ENCODE results near the gene ACKR2. TPM values are rescaled to one million over a fixed set of nuclear protein-coding genes. Genes with fewer than 3 reads are reported as not detected.

ACKR2 gene
- total and polyA plus RNA-seq, 2 donors (not counting 3 experiments of a cell fraction or from before 2014, with no cell fraction given), result 0.01 TPM; not detected in 1

DNA sequence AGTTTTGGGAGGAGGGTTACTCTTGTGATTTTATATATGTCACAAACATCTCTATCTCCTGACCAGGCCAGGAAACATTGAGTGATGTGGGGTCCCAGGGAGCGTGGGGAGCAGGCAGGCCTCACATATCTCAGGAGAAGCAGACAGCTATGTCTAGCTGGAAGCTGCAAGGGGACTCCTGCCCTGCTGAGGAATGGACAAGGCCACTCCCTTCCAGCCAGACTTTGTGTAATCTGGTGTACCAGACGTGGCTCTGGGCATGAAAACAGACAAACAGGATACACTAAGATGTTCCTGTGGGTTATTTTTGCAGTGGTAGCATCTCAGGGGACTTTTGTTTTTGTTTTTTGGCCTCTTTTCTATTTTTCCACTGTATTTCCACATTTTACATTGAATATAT lies 43.2 kb downstream of the ACKR2 start:
- no peak overlapping the region for H2AFZ ChIP-seq (ENCODE audit: low read depth, low read length)
- FAIRE-seq, result no peak

More for the DNA sequence above, 43.2 kb downstream of the ACKR2 start:
- ChIA-PET CTCF (interaction anchor here (1.8 to 5.4 kb wide), 2 partner anchors 13 to 17 kb away, joined by 4 to 27 read pairs; no protein-coding TSS in a partner anchor), POLR2A (no interaction called here)
- dilution Hi-C loops (cut with MboI; ENCODE audit: extremely low pct_ligation_motif_present, low sequenced_read_pairs), result no loop called here
- no peaks in the 10 kb centered on the region for H3K9me1 ChIP-seq (replicated peaks; ENCODE audit: control insufficient read depth, extremely low read depth, insufficient read depth, low read length)
- intact Hi-C loops (cut with micrococcal nuclease), result no loop called here
- H3K4me3 ChIP-seq (replicated peaks in 1 of 3; ENCODE audit: insufficient read depth in 1 of 3, low read depth in 1 of 3, low read length in 3 of 3), result no peak overlapping the region
- no peak overlapping the region for H3K27ac ChIP-seq (ENCODE audit: insufficient read depth, low read depth, low read length)
- H3K79me2 ChIP-seq (ENCODE audit: control insufficient read depth, insufficient read depth, low read length), result no peaks in the 10 kb centered on the region
- H4K20me1 ChIP-seq (replicated peaks; ENCODE audit: control insufficient read depth, extremely low read depth, insufficient read depth, low read length), result no peaks in the 10 kb centered on the region
- TF ChIP-seq, protein P1, sequence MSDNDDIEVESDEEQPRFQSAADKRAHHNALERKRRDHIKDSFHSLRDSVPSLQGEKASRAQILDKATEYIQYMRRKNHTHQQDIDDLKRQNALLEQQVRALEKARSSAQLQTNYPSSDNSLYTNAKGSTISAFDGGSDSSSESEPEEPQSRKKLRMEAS (IDR thresholded peaks at IDR 0.05; ENCODE audit: insufficient read depth, insufficient read length), result no peak
- no peak for TF ChIP-seq EZH2 (IDR thresholded peaks at IDR 0.05; ENCODE audit: borderline replicate concordance, low read depth, low read length, severe bottlenecking)
- no peak for TF ChIP-seq MYC (IDR thresholded peaks at IDR 0.05; ENCODE audit: low read depth, low read length)
- no peak for TF ChIP-seq POLR2A (IDR thresholded peaks at IDR 0.05; ENCODE audit: low read depth, low read length)
- no peak for TF ChIP-seq FOS (IDR thresholded peaks at IDR 0.05; ENCODE audit: borderline replicate concordance, insufficient read depth, low read length)
- no peak for TF ChIP-seq POLR2AphosphoS5 (IDR thresholded peaks at IDR 0.05; ENCODE audit: insufficient read depth, low read depth, low read length)
- TF ChIP-seq JUN (IDR thresholded peaks at IDR 0.05; ENCODE audit: borderline replicate concordance, insufficient read depth, insufficient read length, low read depth), result no peak
- no peak for TF ChIP-seq CTCF (IDR thresholded peaks at IDR 0.05; ENCODE audit: extremely low read depth in 1 of 2, insufficient read depth in 1 of 2, low read depth in 1 of 2, low read length in 2 of 2)
- TF ChIP-seq GATA2 (IDR thresholded peaks at IDR 0.05; ENCODE audit: insufficient read depth, insufficient read length, low read depth, low read length), result no peak
- peaks cover 1 to 7% of the 10 kb centered on the region in 2 experiments for H3K27me3 ChIP-seq (ENCODE audit: control insufficient read depth in 2 of 2, insufficient read depth in 2 of 2, low read length in 2 of 2)
- H3K4me2 ChIP-seq (ENCODE audit: insufficient read depth, low read length), result no peak overlapping the region
- no peaks in the 10 kb centered on the region for H3K36me3 ChIP-seq (ENCODE audit: control insufficient read depth in 2 of 2, extremely low read depth in 1 of 2, insufficient read depth in 2 of 2, low read length in 2 of 2)
- no peaks in the 10 kb centered on the region for H3K4me1 ChIP-seq (ENCODE audit: control insufficient read depth, extremely low read depth, insufficient read depth, low read length)
- DNase-seq (ENCODE audit: low read depth, low spot score), result no peak
- H3K9ac ChIP-seq (replicated peaks; ENCODE audit: extremely low read depth, insufficient read depth, low read length), result no peak overlapping the region
- H3K9me3 ChIP-seq (replicated peaks; ENCODE audit: control insufficient read depth, insufficient read depth, low read length), result no peaks in the 10 kb centered on the region
- BruUV-seq (replicated peaks), result no TSS peak

Measured in endothelial cell of umbilical vein (primary cell).